NCI-H2227 (cell line): ENCODE results near the gene FGGY.
A peak's percentile ranks its signal among the peaks of the same experiment; 100 is the strongest.
"Not testable (repeated sequence)": the region's sequence is repeated elsewhere in the genome, so short reads cannot be mapped to it uniquely, and the experiment has no call there.

Source experiments
- DNase-seq: peaks from one replicate; lab custom pipeline; 2025; ENCODE audit not compliant: unreplicated experiment; lab: John Stamatoyannopoulos, UW

The FGGY gene

DNA sequence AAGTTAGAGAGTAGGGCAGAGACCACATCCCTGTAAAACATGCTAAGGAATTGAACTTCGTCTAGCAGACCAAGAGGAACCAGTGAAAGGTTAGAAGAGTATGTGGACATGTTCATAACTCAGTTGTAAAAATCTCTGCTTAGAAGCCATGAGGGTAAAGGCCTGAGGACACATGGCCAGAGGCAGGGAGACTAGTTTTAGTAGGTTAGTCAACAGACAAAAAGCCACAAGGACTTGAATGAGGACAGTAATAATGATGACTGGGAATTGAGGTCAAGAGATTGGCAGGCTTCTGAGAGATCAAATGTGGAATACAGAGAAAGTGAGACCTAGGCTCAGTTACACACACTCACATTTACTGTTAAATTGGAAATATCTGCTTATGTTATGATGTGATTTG is 312.4 kb downstream of the FGGY start:
- DNase-seq = no peak

DNA sequence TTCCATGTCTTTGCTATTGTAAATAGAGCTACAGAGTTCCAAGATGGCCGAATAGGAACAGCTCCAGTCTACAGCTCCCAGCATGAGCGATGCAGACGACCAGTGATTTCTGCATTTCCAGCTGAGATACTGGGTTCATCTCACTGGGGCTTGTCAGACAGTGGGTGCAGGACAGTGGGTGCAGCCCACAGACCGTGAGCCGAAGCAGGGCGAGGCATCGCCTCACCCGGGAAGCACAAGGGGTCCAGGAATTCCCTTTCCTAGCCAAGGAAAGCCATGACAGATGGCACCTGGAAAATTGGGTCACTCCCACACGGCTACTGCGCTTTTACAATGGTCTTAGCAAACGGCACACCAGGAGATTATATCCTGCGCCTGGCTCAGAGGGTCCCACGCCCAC is 313.6 kb downstream of the FGGY start:
- not testable (repeated sequence) for DNase-seq

- DNase-seq = no peak
These were observed 320.5 kb downstream of the FGGY start for GRCh38 chr1:59617434-59617833.

DNA sequence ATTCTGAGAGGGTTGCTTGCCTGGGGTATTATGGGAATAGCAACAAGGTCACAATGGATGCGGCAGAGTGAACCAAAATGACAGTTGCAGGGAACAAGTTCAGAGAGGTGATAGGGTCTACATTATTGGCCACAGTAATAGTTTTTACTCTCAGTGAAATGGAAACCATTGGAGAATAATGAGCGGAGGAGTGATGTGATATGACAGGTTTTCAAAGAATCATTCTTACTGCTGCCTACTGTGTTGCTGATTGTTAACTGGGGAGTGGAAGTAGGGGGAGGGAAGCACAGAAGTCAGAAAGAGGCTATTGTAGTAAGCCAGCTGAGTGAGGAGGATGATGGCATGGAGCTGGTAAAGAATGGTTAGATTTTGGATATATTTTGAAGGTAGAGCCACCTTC is 322.7 kb downstream of the FGGY start:
- no peak for DNase-seq

DNA sequence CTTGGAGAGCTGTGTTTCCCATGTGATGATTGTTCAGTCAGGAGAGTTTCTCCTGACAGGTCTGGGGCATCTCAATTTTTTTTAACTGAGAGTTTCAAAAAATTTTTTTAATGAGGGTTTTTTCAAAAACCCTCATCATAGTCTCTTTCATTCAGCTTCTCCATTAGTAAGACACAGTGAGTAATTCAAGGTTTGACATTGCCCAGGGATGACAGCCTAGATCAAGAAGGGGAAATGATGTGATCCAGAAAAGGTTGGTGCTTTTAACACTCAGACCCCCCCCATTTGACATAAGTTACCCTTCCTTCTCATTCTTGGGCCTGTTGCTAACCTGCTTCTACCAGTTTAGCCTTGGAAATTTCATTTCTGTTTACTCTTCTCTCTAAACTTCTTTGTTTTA is 328.5 kb downstream of the FGGY start:
- DNase-seq = no peak

DNA sequence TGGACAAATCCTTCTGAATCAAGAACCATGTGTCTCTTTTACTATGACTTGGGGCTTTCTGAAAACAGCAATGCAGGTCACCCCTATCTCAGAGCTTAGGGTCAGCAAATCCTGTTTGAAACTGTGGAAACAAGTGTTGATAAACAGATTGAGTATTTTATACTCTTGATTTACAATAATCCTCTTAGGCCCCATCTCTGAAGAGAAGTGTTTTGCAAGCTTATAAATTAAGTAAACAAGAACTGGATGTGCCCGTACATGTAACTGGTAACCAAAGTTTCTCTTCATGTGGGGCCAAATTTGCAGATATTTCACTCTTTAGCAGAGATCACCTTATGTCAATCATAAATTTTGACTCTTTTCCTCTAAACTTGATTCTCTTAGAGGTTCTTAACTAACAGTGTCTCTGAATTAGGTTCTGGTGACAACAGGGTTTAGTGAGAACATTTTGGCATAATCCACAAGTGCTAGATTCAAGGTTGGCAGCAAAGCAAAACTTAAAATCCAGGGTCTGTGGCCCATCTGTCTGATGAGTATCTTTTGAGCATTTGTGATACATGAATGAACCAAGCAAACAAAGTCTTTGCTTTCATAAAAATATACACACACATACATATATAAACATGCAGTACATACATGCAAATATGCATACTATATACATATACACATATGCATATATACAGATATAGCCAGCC is 334.8 kb downstream of the FGGY start:
- no peak for DNase-seq

DNA sequence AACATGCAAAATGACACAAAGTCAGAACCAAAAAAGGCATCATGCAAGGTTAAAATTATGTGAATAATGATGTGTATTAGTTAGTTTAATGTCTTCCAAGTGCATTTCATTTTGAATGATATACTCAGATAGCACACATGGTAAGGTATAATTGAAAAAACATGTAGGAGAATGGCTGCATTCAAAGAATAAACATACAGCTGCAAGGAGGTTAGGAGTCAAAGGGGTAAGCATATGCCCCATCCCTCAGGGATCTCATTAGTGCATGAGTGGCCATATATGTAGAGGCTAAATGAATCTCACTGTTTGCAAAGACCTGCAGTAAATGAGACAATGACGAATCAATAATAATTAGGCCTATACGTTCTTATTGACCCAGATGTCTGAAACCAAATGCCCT is 338.2 kb downstream of the FGGY start:
- no peak for DNase-seq

GRCh38 chr1:59638231-59638711 is 341.4 kb downstream of the FGGY start:
- DNase-seq = peak; percentile 26

DNA sequence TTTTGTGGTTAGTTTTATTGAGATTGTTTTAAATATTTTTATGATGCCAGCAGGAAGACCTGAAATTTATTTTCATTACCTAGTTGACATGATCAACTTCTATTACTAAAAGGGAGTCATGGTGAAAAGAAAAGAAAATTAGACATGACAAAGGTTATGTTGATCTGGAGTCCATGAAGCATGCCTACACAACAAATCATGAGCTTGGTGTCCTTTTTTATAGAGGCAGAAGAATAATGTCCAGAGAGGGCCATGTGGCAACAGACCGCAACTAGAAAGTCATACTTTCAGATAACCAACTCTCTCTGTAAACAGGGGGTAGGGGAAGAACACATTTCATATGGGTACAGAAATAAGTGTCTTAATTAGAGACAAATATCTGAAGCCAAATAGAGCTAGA is 342.4 kb downstream of the FGGY start:
- no peak for DNase-seq

GRCh38 chr1:59640851-59641250 is 344.0 kb downstream of the FGGY start:
- no peak for DNase-seq

DNA sequence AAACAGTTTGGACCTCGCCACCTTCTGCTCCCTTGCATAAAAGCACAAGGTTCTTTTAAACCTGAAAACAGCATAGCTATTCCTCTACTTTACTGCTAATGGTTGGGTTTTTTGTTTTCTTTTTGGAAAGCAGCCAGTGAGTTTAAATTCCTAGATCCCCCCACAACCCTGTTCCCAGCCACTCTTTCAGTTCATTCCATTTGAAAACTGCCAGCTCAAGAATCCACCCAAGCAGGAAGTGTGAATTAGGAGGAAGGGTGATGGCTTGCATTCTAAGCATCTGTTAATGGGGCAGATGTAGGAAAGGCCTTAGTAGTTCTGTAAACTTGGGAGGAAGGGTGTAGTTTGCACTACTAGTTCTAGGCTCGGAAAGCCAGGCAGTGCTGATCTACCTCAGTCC is 344.9 kb downstream of the FGGY start:
- DNase-seq = no peak

DNA sequence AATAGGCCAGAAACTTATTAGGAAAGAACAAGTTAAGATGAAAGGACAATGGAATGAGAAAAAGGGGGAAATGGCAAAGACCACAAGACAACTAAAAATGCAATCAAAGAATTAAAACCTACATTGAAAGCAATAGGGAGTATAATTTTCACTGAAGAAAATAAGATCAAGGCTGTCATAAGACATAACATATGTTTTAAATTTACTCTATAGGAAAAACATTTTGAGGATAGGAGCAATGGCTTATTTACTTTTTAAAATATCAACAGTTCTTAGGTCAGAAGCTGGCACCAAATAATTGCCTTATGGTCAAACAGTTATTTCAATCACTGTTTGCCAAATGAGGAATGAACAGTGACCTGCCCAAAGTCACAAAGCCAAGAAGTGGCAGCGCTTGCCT is 346.6 kb downstream of the FGGY start:
- DNase-seq = no peak

DNA sequence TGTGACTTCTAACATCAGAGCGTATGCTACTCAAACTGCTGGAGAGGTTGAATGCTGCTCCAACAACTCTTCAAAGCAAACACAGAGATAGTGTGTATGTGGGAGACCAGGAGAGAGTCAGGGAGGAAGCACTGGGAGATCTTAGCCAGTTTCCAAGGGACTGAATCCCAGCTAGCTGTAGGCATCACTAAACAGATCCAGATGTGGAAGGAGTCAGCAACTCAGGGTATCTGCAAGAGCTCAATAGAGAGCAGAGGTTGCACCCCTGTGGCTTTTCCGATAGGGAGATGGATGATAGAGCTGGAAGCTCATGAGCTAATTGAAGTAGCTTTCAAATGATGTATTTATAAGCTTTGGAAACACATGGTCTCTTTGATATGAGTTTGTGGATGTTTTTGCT is 349.0 kb downstream of the FGGY start:
- no peak for DNase-seq

DNA sequence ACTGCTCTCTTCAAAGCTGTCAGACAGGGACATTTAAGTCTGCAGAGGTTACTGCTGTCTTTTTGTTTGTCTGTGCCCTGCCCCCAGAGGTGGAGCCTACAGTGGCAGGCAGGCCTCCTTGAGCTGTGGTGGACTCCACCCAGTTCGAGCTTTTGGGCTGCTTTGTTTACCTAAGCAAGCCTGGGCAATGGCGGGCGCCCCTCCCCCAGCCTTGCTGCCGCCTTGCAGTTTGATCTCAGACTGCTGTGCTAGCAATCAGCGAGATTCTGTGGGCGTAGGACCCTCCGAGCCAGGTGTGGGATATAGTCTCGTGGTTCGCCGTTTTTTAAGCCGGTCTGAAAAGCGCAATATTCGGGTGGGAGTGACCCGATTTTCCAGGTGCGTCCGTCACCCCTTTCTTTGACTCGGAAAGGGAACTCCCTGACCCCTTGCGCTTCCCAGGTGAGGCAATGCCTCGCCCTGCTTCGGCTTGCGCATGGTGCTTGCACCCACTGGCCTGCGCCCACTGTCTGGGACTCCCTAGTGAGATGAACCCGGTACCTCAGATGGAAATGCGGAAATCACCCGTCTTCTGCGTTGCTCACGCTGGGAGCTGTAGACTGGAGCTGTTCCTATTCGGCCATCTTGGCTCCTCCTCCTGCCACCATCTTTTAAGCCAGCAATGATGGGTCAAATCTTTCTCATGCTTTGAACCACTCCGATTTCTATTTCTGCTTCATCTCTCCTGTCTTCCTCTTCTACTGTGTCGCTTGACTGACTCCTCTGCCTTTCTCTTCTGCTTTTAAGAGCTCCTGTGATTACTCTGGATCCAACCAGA is 356.5 kb downstream of the FGGY start:
- not testable (repeated sequence) for DNase-seq

DNA sequence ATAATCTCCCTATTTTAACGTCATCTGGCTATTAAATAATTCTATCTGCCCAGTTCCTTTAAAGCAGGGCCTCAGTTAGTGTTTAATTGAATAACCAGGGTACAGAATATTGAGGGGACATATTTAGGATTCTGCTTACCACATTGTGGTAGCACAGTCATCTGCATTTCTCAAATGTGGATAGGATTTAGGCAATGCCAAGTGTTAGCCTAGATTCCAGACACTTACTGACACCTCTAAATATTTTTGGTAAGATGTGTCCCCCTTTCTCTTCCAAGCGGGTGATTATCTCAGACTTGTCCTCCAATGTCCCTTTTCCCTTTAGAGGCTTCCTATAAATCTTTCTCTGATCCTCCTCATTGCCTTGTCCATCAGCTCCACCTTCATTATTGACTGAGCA is 357.1 kb downstream of the FGGY start:
- no peak for DNase-seq

- no peak for DNase-seq
These were observed 361.1 kb downstream of the FGGY start for GRCh38 chr1:59657873-59658465.

DNA sequence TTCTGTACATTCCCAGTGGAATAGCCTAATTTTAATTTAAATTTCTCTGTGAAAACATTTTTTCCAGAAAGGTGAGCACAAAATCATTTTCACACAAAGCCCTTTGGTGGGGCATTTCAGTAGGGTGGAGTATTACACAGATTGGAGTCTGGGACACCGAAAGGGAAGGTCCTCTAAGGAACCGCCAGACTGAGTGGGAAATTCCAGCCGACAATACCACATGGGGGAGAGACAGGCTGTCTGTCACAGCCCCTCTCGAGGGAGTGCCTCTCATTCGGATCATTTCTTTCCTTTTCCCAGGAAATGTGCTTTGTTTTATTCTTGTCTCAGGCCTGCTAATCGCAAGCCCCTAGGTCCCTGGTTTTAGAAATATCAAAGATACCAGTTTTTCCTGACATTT is 367.3 kb downstream of the FGGY start:
- DNase-seq = no peak

DNA sequence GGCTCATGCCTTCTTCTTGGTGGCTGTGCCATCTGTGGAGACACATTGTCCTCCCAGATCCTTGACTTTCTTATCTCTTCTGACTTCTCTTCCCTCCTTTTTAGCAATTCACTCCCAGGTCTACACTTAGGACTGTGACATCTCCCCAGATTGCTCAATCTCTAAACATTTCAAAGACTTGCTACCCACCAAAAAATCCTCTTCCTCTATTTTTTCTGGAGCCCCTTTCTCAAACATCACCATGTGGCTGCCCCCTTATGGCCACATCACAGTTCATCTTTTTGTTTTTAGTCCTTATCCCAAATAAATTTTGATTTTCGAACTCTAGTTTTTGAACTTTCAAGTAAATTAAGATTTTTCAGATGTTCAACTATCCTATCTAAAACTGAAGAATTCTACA is 369.2 kb downstream of the FGGY start:
- no peak for DNase-seq

DNA sequence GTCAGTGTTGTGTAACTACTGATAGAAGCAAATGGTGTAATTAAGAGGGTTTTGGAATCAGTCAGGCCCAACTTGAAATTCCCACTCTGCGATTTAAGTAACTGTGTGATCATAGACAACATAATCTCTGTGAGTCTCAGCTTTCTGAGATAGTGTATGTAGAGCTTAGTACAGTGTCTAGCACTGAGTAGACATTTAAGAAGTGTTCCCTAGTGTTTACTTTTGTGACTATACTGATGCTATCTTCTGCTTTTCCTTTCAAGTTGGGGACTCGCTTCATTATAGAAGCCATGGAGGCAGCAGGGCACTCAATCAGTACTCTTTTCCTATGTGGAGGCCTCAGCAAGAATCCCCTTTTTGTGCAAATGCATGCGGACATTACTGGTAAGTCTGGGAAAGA is 370.1 kb downstream of the FGGY start:
- no peak for DNase-seq

GRCh38 chr1:59669752-59670312 is 372.9 kb downstream of the FGGY start:
- no peak for DNase-seq

GRCh38 chr1:59670662-59671061 is 373.8 kb downstream of the FGGY start:
- DNase-seq = no peak
